HG02588 (cell line): ENCODE measurements around the gene HVCN1.
"Not testable (repeated sequence)": the region's sequence is repeated elsewhere in the genome, so short reads cannot be mapped to it uniquely, and the experiment has no call there.

ENCODE experiments used
- ATAC-seq: cut with Tn5 transposase; IDR thresholded peaks from one replicate; pipeline ENCODE4 v1.9.1; 2021; ENCODE audit warnings: mild to moderate bottlenecking, moderate library complexity; ENCODE audit not compliant: unreplicated experiment

The HVCN1 gene

DNA sequence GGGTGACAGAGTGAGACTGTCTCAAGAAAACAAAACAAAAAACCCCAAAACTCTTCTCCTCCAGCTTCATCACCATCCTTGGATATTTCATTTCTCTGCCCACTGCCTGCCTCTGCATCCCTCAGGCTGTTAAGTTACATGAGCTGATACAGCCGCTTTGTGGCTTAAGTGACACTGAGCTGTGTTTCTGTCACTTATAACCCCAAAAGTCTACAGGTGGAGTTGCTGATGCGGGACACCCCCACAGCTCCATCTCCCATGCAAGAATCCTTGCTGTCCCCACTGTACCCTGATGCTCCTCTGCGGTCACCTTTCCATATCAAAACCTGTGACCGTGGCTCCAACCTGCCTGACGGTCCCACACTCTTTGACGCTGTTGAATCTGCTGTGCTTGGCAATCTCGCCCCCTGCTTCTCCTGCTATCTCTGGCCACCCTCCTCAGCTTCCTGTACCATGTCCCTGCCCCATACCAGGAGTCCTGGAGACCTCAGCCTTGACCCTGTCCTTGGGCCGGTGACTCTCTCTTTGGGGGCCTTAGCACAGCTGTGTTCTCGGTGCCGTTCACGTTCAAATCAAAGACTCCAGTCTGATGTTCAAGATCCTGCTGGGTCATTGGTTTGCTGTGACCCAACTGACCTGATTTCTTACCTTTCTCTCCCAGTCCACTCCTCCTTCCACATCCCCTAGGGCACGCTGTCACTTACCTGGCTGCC is 20.3 kb downstream of the HVCN1 start:
- ATAC-seq = no peak

GRCh38 chr12:110667671-110668070 is 21.2 kb downstream of the HVCN1 start:
- ATAC-seq = no peak

GRCh38 chr12:110666892-110667291 is 22.0 kb downstream of the HVCN1 start:
- ATAC-seq = no peak

GRCh38 chr12:110661337-110661972 is 27.5 kb downstream of the HVCN1 start:
- ATAC-seq = peak; percentile 85

DNA sequence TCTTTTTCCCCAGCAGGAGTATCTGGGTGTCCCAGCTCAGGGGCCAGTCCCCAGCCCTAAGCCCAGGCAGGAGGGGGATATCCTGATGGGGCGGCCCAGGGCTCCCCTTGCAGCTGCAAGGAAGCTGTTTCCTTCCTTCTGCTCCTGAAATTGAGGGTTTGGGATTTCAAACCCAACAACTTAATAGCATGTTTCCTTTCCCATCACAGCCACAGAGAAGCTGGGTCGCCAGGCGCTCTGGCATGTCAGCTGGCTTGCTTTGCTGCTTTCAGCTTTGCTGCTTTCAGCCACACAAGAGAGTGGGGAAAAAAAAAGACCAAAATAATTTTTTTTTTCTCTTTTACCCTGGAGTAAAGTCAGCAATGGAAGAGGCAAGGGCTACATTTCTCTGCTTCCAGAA is 30.0 kb downstream of the HVCN1 start:
- ATAC-seq = no peak

DNA sequence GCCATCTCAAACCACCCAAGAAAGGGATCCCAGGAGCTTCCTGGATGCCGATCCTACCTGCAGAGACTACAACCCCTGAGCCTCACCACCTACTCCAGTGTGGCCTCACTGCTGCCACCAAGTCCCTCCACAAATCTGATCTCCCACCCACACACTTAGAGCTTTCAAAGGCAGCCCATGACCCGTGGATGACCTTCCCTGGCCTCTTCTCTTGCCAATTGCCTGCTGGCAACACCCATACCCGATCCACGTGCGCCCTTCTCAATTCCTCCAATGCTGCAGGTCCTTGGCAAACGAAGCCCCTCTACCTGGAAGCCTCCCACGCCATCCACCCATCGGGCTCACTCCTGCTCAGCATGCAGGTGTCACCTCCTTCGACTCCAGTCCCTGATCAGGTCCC is 30.7 kb downstream of the HVCN1 start:
- no peak for ATAC-seq

DNA sequence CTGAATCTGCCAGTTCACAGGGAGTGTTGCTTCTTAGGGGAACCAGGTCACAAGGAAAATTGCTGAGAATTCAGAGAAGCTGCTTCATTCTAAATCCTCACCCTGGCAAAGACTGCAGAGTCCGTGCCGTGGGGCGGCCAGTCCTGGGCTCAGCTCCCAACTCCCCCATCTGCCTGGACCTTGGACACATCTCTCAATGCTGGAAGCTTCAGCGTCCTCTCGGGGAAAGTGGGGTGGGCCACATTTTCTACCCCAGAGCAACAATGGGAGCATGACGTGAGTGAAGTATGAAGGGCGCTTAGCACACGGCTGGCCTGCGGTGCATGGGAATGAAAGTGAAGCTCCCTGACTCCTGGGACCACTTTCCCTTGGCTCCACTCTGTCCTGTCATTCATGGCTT is 31.2 kb downstream of the HVCN1 start:
- no peak for ATAC-seq

DNA sequence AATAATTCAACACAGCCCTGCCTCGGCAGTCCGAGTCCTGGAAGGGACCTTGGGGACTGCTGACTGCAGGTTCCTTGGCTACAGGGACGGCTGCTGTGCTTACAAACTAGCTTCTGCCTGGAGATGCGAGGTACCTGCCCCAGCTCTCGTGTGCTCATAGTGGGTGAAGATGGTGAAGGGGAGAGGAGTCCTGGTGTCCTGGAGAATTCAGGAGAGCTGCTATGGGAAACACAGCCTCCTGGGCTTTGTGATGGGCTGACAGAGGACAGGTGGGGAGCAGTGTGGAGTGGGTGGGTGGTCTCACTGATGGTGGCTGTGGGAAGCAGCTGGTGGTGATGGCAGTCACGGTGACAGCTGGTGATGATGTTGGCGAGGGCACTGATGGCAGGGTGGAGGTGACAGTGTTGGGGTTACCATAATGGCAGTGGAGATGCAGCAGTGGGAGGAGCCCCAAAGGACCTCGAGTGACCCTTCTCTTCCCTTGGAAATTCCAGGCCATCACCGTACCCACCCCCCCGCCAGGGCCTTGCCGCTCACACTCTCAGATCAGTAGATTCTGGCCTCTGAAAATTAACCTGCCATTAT is 32.8 kb downstream of the HVCN1 start:
- ATAC-seq = no peak

DNA sequence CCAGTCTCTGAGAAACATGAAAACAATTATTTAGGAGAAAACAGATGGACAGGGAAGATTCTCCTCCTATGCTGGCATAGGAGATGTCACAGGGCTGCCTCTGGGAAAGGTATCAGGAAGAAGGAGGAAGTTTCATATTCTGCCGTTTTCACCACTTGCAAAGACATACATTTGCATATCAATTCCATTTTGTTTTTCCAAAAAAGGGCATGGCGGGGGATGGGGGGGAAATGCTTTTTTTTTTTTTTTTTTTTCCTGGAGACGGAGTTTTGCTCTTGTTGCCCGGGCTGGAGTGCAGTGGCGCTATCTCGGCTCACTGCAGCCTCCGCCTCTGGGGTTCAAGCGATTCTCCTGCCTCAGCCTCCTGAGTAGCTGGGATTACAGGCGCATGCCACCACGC is 34.7 kb downstream of the HVCN1 start:
- ATAC-seq = not testable (repeated sequence)

GRCh38 chr12:110649341-110649847 is 39.5 kb downstream of the HVCN1 start:
- no peak for ATAC-seq

- ATAC-seq = no peak
Observed at GRCh38 chr12:110647631-110648040, 41.3 kb downstream of the HVCN1 start.

GRCh38 chr12:110641521-110641920 is 47.4 kb downstream of the HVCN1 start:
- ATAC-seq = no peak

DNA sequence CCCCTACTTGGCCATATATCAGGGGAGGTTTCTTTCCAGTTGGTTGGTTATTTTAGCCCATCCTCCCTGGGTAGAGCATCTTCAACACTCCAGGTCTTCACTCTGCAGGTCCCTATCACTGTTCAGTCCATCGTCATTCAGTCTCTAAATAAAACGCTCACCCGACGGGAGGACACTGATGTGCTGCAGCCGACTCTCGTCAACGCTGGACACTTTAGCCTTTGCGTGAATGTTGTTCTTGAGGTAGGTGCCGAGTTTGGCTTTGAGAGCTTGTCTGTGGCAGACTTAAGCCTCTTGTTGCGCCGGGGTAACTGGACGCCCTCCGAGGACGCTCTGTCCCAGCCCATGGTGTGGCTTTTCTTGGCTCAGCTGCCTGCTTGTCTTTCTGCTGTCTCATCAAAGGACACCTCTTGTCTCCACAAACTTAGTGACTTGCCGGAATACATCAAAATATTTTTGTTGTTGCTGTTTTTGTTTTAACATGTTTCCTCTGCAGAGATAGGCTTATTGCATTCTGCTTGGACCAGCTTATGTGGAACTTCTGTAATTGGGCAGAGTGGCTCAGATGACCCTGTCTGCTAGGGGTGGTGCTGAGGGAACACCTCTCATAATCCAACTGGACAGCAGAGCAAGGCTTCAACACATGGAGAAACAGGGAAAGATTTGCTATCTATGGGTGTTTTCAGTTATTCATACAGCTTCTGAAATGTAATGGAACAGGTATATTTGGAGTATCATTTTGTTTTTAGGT is 48.5 kb downstream of the HVCN1 start:
- no peak for ATAC-seq

GRCh38 chr12:110639336-110640141 is 49.4 kb downstream of the HVCN1 start:
- ATAC-seq = no peak

- ATAC-seq = no peak
Observed at GRCh38 chr12:110638796-110639195, 50.1 kb downstream of the HVCN1 start.

GRCh38 chr12:110637869-110638441 is 51.0 kb downstream of the HVCN1 start:
- no peak for ATAC-seq

DNA sequence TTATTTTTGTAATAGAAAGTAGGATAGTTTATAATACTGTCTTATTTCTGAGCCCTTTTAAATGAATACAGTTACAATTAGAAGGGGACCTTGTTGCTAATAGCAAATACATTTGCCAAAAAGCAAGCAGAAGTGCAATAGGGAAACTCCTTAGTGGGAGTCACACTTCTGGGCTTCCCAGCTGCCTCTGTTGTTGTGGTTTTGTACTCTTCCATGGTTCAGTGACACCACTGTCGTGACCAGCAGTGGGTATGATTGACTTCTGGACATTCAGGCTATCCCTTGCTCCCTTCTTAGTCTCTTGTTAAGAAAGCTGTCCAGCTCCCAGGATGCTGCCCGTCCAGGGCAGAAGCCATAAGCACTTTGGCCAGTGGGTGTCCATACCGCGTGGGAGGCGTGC is 52.4 kb downstream of the HVCN1 start:
- no peak for ATAC-seq

- ATAC-seq = no peak
Observed at GRCh38 chr12:110635055-110635454, 53.9 kb downstream of the HVCN1 start.

- ATAC-seq = no peak
Observed at GRCh38 chr12:110627500-110628195, 61.3 kb downstream of the HVCN1 start.

DNA sequence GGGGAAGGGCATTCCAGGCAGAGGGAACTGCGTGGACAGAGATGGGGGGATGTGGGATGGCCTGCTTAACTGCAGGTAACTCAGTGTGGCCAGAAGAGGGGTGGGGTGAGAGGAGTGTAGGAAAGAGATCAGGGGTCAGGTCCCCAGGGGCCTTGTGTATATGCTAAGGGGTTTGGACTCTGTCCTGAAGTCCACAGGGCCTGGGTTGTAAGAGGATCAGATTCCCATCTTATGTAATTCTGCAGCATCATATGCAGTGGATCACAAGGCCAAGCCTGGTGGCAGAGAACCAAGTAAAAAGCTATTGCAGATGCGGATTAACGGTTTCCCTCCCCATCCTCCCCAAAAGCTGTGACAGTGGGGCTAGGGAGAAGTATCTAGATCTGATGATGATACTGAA is 66.3 kb downstream of the HVCN1 start:
- ATAC-seq = no peak
